ENCODE data around the gene SLC7A7.

GRCh38 chr14:22841311-22841710 lies 26.1 kb upstream of the SLC7A7 start:
- no peak for TF ChIP-seq CTCF (IDR thresholded peaks at IDR 0.05)
- no peak for TF ChIP-seq POLR2A (IDR thresholded peaks at IDR 0.05)
